ENCODE results near the gene ADAMTSL2. TPM values are rescaled to one million over a fixed set of nuclear protein-coding genes. Genes with fewer than 3 reads are reported as not detected.

ADAMTSL2 gene
- total and polyA plus RNA-seq, 3 experiments from 2014 or later: not detected

- no peak overlapping the region for H3K27ac ChIP-seq (ENCODE audit: low read depth, low read length)
- H3K9me3 ChIP-seq (ENCODE audit: low read length): no peaks in the 10 kb centered on the region
- H3K27me3 Mint-ChIP-seq: peaks cover 3 to 4% of the 10 kb centered on the region in 2 donors
- H3K4me1 Mint-ChIP-seq: peaks cover 10 to 12% (median 12%) of the 10 kb centered on the region in 3 donors
- H3K4me1 ChIP-seq (ENCODE audit: insufficient read depth, low read length): peaks cover 25% of the 10 kb centered on the region
- H3K27me3 ChIP-seq (ENCODE audit: insufficient read depth, low read length, poor library complexity, severe bottlenecking): no peaks in the 10 kb centered on the region
- ChIA-PET CTCF (no interaction called here), POLR2A (no interaction called here)
- H3K36me3 ChIP-seq (ENCODE audit: insufficient read depth, low read length): no peaks in the 10 kb centered on the region
- no peaks in the 10 kb centered on the region for H3K9me3 Mint-ChIP-seq
- DNase-seq: no peak
- H3K36me3 Mint-ChIP-seq: no peaks in the 10 kb centered on the region
- H3K4me3 ChIP-seq (ENCODE audit: low read length): no peak overlapping the region
- no peak overlapping the region for H3K4me3 Mint-ChIP-seq
- no peak overlapping the region for H3K27ac Mint-ChIP-seq
Measured at GRCh38 chr9:133512253-133513213, 22.0 kb upstream of the ADAMTSL2 start.

GRCh38 chr9:133513214-133514100, 21.0 kb upstream of the ADAMTSL2 start:
- no peak for DNase-seq
- ChIA-PET CTCF (no interaction called here), POLR2A (no interaction called here)
- no peaks in the 10 kb centered on the region for H3K9me3 Mint-ChIP-seq
- no peaks in the 10 kb centered on the region for H3K36me3 ChIP-seq (ENCODE audit: insufficient read depth, low read length)
- H3K4me1 ChIP-seq (ENCODE audit: insufficient read depth, low read length): peaks cover 15% of the 10 kb centered on the region
- no peak overlapping the region for H3K4me3 Mint-ChIP-seq
- peak overlapping the region in 1 of 8 donors; percentile 38 for H3K27ac Mint-ChIP-seq
- peaks cover 10 to 12% (median 12%) of the 10 kb centered on the region in 3 donors for H3K4me1 Mint-ChIP-seq
- no peak overlapping the region for H3K27ac ChIP-seq (ENCODE audit: low read depth, low read length)
- no peaks in the 10 kb centered on the region for H3K36me3 Mint-ChIP-seq
- H3K9me3 ChIP-seq (ENCODE audit: low read length): no peaks in the 10 kb centered on the region
- H3K27me3 ChIP-seq (ENCODE audit: insufficient read depth, low read length, poor library complexity, severe bottlenecking): no peaks in the 10 kb centered on the region
- H3K4me3 ChIP-seq (ENCODE audit: low read length): no peak overlapping the region
- H3K27me3 Mint-ChIP-seq: peaks cover 3 to 6% of the 10 kb centered on the region in 2 donors

- H3K4me1 ChIP-seq (ENCODE audit: insufficient read depth, low read length): peaks cover 5% of the 10 kb centered on the region
- no peak overlapping the region for H3K4me3 ChIP-seq (ENCODE audit: low read length)
- H3K27ac ChIP-seq (ENCODE audit: low read depth, low read length): no peak overlapping the region
- ChIA-PET CTCF (no interaction called here), POLR2A (no interaction called here)
- no peaks in the 10 kb centered on the region for H3K9me3 ChIP-seq (ENCODE audit: low read length)
- H3K27me3 Mint-ChIP-seq: peaks cover 5 to 12% of the 10 kb centered on the region in 2 donors
- H3K36me3 ChIP-seq (ENCODE audit: insufficient read depth, low read length): no peaks in the 10 kb centered on the region
- no peak overlapping the region for H3K4me3 Mint-ChIP-seq
- H3K4me1 Mint-ChIP-seq: peaks cover under 1 to 2% (median 1%) of the 10 kb centered on the region in 3 donors
- H3K27me3 ChIP-seq (ENCODE audit: insufficient read depth, low read length, poor library complexity, severe bottlenecking): no peaks in the 10 kb centered on the region
- H3K27ac Mint-ChIP-seq: no peak overlapping the region
- no peak for DNase-seq
- no peaks in the 10 kb centered on the region for H3K9me3 Mint-ChIP-seq
- H3K36me3 Mint-ChIP-seq: no peaks in the 10 kb centered on the region
Measured at GRCh38 chr9:133514460-133515239, 19.9 kb upstream of the ADAMTSL2 start.

GRCh38 chr9:133515240-133515610, 19.3 kb upstream of the ADAMTSL2 start:
- no peaks in the 10 kb centered on the region for H3K4me1 ChIP-seq (ENCODE audit: insufficient read depth, low read length)
- no peaks in the 10 kb centered on the region for H3K27me3 ChIP-seq (ENCODE audit: insufficient read depth, low read length, poor library complexity, severe bottlenecking)
- ChIA-PET POLR2A (no interaction called here), CTCF (no interaction called here)
- Mint-ChIP-seq H3K27me3 (peaks cover 5 to 13% of the 10 kb centered on the region in 2 donors), H3K4me3 (no peak overlapping the region), H3K36me3 (no peaks in the 10 kb centered on the region), H3K4me1 (no peaks in the 10 kb centered on the region), H3K9me3 (no peaks in the 10 kb centered on the region), H3K27ac (no peak overlapping the region)
- no peak overlapping the region for H3K4me3 ChIP-seq (ENCODE audit: low read length)
- H3K27ac ChIP-seq (ENCODE audit: low read depth, low read length): no peak overlapping the region
- H3K9me3 ChIP-seq (ENCODE audit: low read length): no peaks in the 10 kb centered on the region
- DNase-seq: no peak
- no peaks in the 10 kb centered on the region for H3K36me3 ChIP-seq (ENCODE audit: insufficient read depth, low read length)

- Mint-ChIP-seq H3K36me3 (no peaks in the 10 kb centered on the region), H3K27me3 (peaks cover 5 to 13% of the 10 kb centered on the region in 2 donors), H3K27ac (no peak overlapping the region), H3K4me3 (no peak overlapping the region), H3K9me3 (no peaks in the 10 kb centered on the region), H3K4me1 (no peaks in the 10 kb centered on the region)
- Histone ChIP-seq H3K4me1 (ENCODE audit: insufficient read depth, low read length) (no peaks in the 10 kb centered on the region), H3K27me3 (ENCODE audit: insufficient read depth, low read length, poor library complexity, severe bottlenecking) (no peaks in the 10 kb centered on the region), H3K27ac (ENCODE audit: low read depth, low read length) (no peak overlapping the region), H3K4me3 (ENCODE audit: low read length) (no peak overlapping the region), H3K36me3 (ENCODE audit: insufficient read depth, low read length) (no peaks in the 10 kb centered on the region), H3K9me3 (ENCODE audit: low read length) (no peaks in the 10 kb centered on the region)
- ChIA-PET CTCF (no interaction called here), POLR2A (no interaction called here)
- no peak for DNase-seq
Measured at GRCh38 chr9:133515615-133516255, 18.8 kb upstream of the ADAMTSL2 start.

GRCh38 chr9:133516256-133516960, 18.1 kb upstream of the ADAMTSL2 start:
- DNase-seq: no peak
- Mint-ChIP-seq H3K36me3 (no peaks in the 10 kb centered on the region), H3K4me1 (no peaks in the 10 kb centered on the region), H3K4me3 (no peak overlapping the region), H3K27ac (no peak overlapping the region), H3K27me3 (peaks cover 5 to 13% of the 10 kb centered on the region in 2 donors), H3K9me3 (no peaks in the 10 kb centered on the region)
- no peaks in the 10 kb centered on the region for H3K4me1 ChIP-seq (ENCODE audit: insufficient read depth, low read length)
- H3K4me3 ChIP-seq (ENCODE audit: low read length): no peak overlapping the region
- no peaks in the 10 kb centered on the region for H3K27me3 ChIP-seq (ENCODE audit: insufficient read depth, low read length, poor library complexity, severe bottlenecking)
- CTCF ChIA-PET: no interaction called here
- H3K9me3 ChIP-seq (ENCODE audit: low read length): no peaks in the 10 kb centered on the region
- POLR2A ChIA-PET: no interaction called here
- H3K36me3 ChIP-seq (ENCODE audit: insufficient read depth, low read length): no peaks in the 10 kb centered on the region
- H3K27ac ChIP-seq (ENCODE audit: low read depth, low read length): no peak overlapping the region

GRCh38 chr9:133516961-133517350, 17.5 kb upstream of the ADAMTSL2 start:
- Mint-ChIP-seq H3K27ac (no peak overlapping the region), H3K4me1 (no peaks in the 10 kb centered on the region), H3K36me3 (no peaks in the 10 kb centered on the region), H3K27me3 (peaks cover 5 to 13% of the 10 kb centered on the region in 2 donors), H3K9me3 (no peaks in the 10 kb centered on the region), H3K4me3 (no peak overlapping the region)
- Histone ChIP-seq H3K36me3 (ENCODE audit: insufficient read depth, low read length) (no peaks in the 10 kb centered on the region), H3K9me3 (ENCODE audit: low read length) (no peaks in the 10 kb centered on the region), H3K27ac (ENCODE audit: low read depth, low read length) (no peak overlapping the region), H3K4me3 (ENCODE audit: low read length) (no peak overlapping the region), H3K4me1 (ENCODE audit: insufficient read depth, low read length) (no peaks in the 10 kb centered on the region), H3K27me3 (ENCODE audit: insufficient read depth, low read length, poor library complexity, severe bottlenecking) (no peaks in the 10 kb centered on the region)
- CTCF ChIA-PET: no interaction called here
- POLR2A ChIA-PET: no interaction called here
- no peak for DNase-seq
